Activated T-helper 9 cell treated with anti-CD3 and anti-CD28 coated beads, Interleukin-2, amount 50 U/mL, for 16 hours (primary cell): Measurements from ENCODE around the gene APOBEC4.
"Not testable (repeated sequence)": the region's sequence is repeated elsewhere in the genome, so short reads cannot be mapped to it uniquely, and the experiment has no call there.

Source experiments
- DNase-seq: peaks from one replicate; pipeline ENCODE4 v3.0.0-alpha.2; 2020; ENCODE audit warnings: low read depth

Gene APOBEC4

DNA sequence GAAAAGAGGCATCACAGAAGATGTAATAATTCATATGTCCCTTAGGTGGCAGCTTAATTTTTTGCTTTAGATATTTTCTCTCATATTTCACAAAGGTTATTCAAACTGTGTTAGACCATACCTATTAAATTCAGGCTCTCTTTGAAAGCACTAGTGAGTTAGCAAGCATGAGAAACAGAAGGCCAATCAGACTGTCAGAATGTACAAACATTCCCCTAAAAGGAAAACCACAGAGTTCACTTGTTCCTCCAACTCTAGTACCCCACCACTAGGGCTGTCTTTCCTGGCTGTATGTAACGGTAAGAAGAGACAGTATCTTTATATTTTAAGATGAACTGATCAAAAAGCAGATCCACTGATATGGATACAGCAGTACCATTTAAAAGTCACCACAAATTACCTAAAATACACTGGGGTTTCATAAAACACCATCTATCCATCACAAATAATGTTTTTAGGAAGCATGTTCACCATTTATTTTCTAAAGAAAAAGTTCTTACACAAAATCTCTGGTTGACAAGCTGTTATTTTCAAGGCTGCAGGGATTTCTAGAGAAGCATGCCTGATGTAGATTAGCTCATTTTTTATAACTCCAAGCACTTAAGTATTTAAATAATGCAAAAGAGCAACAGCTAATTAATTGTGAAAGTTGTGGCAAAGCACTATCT, 19.3 kb downstream of the APOBEC4 start:
- no peak for DNase-seq

DNA sequence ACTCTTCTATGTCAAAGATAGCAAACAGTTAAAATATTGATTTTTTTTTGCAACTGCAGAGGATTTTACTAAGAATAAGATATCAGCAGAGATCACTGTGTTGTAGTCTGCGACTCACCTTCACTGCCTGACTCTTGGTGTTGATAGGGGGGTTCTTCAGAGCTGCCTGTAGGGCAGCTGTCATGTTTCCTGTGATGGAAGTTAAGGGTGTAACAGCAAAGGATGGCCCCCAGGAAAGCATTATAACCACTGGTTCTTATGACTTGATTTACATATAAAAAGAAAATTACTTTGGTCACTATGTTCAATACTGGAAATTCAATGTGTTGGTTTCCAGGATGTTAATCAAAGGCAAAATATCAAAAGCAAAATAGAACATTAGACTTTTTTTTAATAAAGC, 20.2 kb downstream of the APOBEC4 start:
- DNase-seq: no peak

DNA sequence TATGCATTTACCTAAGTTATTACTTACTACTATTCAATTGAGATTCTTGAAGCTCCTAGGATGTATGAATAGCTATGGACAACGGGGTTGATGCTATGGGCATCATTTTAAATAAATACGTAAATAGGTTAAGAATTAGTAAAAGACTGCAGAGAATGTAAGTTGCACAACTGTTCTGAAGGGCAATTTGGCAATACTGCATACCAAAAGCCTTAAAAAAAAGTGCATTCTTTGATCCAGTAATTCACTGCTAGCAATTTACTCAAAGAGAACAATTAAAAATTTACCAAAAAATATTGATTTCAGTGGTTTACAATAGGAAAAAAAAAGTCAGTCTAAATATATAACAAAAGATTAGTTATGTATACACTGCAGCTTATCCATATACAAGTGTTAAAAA, 21.0 kb downstream of the APOBEC4 start:
- DNase-seq: no peak

DNA sequence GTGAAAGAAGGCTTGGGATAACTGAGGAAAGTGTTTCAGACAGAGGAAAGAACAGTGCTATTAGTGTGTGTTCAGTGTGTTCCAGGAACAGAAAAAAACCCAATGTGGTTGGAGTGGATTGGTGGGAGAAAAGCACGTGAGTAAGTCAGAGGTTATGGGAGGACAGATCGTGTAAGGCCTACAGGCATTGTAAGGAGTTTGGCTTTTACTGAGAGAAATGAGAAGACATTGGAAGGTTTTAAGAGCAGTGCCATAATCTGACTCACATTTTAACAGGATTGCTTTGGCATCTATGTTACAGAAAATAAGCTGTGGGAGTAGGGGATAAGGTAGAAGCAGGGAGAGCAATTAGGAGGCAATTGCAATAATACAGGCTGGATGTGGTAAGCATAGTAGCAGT, 22.4 kb downstream of the APOBEC4 start:
- DNase-seq: no peak

- no peak for DNase-seq
Observed at GRCh38 chr1:183628537-183628936, 24.6 kb downstream of the APOBEC4 start.

DNA sequence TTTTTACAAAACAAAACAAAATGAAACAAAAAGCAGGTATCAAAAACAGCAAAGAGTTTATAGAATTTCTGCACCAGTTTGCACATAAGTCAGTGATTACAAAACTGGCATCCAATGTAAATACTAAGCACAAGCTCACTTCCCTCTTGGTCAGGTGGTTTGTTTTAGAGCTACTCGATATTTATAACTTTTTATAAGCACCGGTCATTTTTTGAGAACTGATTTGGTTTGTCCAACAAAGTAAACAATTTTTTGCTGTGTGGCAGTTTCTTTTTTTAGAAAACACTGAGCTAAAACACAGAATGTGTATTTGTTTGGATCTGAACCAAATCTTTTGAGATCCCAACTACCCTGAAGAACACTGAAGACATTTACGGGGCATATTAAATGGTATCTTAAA, 26.9 kb downstream of the APOBEC4 start:
- DNase-seq: not testable (repeated sequence)

DNA sequence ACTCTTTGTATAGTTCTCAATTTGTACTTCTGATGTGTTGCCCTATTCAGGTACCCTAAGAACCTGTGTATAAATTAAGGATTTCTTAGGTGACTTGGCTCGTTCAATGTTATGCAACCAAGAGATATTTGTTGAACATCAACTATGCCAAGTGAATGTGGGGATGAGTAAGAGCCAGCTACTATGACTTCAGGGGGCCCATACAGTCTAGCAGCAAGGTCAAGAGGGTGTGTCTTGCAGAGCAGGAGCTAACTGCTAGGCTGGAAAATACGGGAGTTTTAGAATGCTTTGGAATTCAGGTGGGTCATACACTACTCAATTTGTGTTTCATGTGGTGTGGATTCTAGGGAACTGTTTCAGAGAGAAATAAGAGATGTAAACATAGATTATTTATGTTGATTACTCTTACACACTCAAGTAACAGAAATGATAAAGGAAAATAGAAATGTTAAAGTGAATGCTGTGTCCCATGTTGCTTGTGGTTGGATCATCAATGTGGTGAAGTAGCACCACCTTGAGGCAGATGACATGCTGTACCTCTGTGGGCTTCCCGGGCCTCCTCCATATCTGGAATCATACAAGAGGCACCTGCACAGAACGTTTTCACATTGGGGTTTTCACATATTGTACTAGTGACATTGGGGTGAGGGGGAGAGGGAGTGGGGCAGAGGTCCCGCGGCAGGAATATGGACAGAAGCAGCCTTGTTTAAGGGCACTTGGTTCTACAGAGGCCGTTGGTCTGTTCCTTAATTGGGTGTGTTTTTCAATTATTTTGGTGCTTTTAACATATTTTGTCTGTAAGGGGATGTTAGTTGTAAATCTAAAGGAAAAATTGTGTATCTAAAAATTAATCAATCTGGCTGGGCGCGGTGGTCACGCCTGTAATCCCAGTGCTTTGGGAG, 30.0 kb downstream of the APOBEC4 start:
- DNase-seq: no peak

DNA sequence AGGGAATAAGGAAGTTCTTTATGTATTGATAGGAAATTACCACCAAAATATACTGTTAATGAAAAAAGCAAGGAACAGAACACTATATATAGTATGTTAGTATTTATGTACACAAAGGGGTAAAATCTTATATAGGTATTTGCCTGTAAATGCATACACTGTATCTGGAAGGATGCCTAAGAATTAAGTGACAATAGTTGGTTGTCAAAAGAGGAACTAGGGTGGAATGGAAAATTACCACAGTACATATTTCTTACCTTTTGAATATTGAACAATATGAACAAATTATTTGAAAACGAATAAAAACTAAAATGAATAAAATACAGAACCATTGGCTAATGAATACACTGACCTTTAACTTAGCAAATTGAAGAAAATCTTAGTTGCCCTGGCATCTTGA, 31.1 kb downstream of the APOBEC4 start:
- DNase-seq: no peak

DNA sequence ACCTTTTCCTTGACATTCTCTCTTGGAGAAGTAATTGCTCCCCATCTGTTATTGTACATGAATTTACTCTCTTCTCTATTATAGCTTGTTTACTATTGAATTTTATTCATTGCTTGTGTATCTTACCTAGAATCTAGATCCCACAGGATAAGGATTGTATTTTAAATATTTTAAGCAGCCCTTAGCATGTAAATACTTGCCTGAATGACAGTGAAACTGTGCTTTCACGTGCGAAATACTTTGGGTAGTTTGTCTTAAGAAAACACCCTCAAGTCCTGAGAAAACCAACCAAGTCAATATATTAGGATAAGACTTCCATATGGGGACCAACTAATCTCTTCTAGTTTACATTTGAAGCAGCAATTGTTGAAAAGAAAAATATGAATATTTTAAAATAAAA, 32.8 kb downstream of the APOBEC4 start:
- no peak for DNase-seq

DNA sequence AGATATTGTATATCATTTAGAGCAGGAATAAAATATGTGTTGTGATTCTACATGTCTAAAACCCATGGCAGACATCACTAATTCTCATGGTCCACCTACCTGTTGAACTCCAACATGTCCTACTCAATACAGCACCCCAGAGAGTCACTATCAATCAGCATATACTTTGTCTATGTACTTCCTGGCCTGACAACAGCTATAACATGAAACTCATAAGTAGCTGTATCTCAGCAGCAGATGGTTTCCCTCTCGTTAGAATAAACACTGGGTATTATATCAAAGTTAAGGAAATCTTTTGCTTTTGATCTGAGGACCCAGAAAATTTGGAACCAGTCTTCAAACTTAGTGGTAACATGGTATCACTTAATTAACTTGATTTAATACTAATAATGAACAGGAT, 33.3 kb downstream of the APOBEC4 start:
- DNase-seq: no peak

GRCh38 chr1:183618202-183618601, 34.9 kb downstream of the APOBEC4 start:
- not testable (repeated sequence) for DNase-seq

GRCh38 chr1:183612975-183613374, 40.1 kb downstream of the APOBEC4 start:
- DNase-seq: not testable (repeated sequence)

GRCh38 chr1:183612407-183612806, 40.7 kb downstream of the APOBEC4 start:
- no peak for DNase-seq

GRCh38 chr1:183611021-183611420, 42.1 kb downstream of the APOBEC4 start:
- DNase-seq: no peak

DNA sequence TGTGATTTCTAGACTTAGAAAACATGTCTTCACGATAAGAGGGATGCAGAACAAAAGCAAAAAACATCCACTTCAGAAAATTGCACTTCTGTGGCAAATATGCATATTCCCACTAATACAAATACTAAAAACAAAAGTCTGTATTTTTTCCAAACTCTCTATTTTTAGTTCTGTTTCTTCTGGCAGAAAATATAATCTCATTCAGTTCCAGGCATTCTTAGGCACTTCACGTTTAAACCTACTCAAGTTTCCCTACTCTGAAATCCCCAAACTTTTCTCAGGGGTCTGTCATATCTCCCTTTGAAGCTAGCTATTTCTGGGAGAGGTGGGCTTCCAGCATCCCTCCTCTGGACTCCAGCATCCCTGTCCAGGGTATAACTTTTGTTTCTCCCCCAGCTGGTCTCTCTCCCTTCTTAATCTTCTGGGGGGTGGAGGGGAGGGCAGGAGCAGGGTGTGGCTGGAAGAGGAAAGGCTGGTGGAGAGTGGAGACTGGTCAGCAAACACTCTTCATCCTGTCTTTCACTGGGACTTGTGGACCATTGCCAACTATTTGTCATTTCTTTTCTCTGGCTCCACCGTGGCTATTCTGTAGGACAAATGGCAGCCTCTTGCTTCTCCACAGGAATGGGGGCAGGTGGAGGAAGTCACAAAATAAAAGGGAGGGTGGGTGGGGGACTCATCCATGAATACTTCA, 43.2 kb downstream of the APOBEC4 start:
- no peak for DNase-seq

- no peak for DNase-seq
Observed at GRCh38 chr1:183609313-183609712, 43.8 kb downstream of the APOBEC4 start.

DNA sequence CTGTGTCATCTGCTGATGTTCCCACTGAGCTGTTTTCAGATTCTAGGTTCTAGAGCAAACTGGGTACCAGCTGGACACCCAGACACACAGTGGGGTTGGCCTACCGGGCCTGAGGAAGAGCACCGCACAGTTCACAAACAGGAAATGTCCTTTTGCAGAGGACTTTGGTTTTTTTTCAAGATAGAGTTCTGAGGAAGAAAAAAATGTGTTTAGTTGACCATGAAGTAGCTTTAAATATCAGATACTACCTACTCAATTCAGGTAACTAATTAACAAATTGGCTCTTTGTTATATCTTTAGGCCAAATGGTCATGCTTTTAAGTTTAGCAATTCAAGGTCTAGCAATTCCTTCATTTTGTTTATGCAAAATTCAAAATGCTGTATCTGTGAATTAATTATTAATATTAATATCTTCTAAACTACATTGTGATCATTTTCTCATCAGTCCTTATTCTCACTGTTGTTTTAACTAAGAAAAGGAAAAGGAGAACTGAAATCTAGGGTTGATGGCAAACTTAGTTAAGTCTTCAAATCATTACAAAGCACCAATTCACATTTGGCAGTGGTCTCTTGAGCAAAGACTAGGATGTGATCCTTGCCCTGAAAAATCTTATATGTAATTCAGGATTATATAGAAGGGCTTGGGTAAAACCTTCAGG, 45.7 kb downstream of the APOBEC4 start:
- no peak for DNase-seq

GRCh38 chr1:183605904-183606303, 47.2 kb downstream of the APOBEC4 start:
- no peak for DNase-seq

GRCh38 chr1:183604815-183605214, 48.3 kb downstream of the APOBEC4 start:
- DNase-seq: no peak

DNA sequence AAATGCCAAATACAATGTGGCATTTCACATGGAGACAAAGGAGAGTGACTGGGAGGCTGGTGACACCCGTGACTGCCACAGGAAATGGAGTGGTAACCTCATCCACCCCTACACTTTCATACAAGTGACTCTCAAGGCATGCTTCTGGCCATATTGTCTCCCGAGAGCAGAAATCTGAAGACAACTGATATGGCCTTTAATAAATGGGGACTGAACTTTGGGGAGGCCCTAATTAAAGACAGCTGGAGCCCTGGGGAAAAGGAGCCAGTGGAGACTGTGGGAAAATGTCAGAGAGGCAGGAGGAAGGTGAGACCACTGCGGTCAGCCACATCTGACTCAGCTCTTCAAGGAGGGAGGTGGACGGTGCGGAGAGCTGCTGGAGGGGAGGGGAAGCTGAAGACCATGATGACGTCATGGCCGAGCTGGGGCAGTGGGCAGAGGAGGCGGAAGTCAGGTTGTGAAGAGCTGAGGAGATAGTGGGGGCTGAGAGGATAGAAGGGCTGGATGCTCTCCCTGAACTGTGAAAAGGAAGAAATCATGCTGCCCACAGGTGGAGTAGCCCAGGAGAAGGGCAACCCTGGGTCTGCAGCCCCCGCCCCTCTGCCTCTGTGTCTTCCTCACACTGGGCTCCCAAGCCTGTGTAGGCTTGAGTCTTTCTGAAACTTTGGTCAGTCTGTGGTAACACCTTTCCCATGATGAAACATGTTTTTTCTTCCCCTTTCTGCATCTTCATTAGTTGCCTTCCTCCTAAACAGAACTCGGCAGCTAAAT, 48.9 kb downstream of the APOBEC4 start:
- no peak for DNase-seq

DNA sequence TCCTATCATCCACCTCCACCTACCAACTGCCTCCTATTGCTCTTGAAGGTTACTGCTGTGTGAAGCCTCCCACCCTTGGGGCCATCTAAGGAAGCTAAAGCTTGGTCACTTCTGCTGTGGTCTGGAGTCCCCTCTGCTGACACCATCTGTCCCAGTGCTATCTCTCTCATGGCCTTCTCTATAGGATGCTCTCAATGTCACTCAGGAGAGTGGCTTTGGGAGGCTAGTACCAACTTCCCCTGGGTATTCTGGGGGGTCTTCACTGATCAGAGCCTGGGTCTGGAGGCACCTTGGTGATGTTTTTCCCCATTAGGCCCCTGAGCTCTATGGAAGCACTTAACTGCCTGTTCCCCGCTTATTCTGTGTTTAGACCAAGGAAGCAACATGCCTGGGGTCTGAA, 50.6 kb downstream of the APOBEC4 start:
- no peak for DNase-seq

- DNase-seq: no peak
Observed at GRCh38 chr1:183600634-183601033, 52.5 kb downstream of the APOBEC4 start.
